ENCODE measurements around the gene RNF43.
A peak's percentile ranks its signal among the peaks of the same experiment; 100 is the strongest.

Gene RNF43

GRCh38 chr17:58417300-58418092, at the start of gene RNF43:
Gene RNF43, minus strand, starts transcription at chr17:58417534. Its CDS starts 1,957 bp downstream, at chr17:58415577.
- FAIRE-seq, result peak; percentile 55
- DNase-seq (ENCODE audit: insufficient read length, low spot score), result peak; percentile 80
- TF ChIP-seq CTCF (IDR thresholded peaks at IDR 0.05; ENCODE audit: insufficient read depth, missing control alignments), result peak; percentile 92

GRCh38 chr17:58455491-58455890, 38.2 kb upstream of the RNF43 start:
- DNase-seq (ENCODE audit: insufficient read length, low spot score), result no peak
- TF ChIP-seq CTCF (IDR thresholded peaks at IDR 0.05; ENCODE audit: insufficient read depth, missing control alignments), result no peak
- no peak for FAIRE-seq

- TF ChIP-seq CTCF (IDR thresholded peaks at IDR 0.05; ENCODE audit: insufficient read depth, missing control alignments), result no peak
- no peak for FAIRE-seq
- DNase-seq (ENCODE audit: insufficient read length, low spot score), result no peak
These were observed 35.4 kb upstream of the RNF43 start for GRCh38 chr17:58452738-58453137.

- peak; percentile 97 for TF ChIP-seq CTCF (IDR thresholded peaks at IDR 0.05; ENCODE audit: insufficient read depth, missing control alignments)
- FAIRE-seq (no peak), DNase-seq (ENCODE audit: insufficient read length, low spot score) (peak; percentile 26)
These were observed 30.0 kb upstream of the RNF43 start for GRCh38 chr17:58447039-58447975.

- FAIRE-seq (no peak), DNase-seq (ENCODE audit: insufficient read length, low spot score) (no peak)
These were observed 28.8 kb upstream of the RNF43 start for GRCh38 chr17:58446086-58446485.

GRCh38 chr17:58436805-58437239, 19.5 kb upstream of the RNF43 start:
- DNase-seq (ENCODE audit: insufficient read length, low spot score), result no peak
- no peak for TF ChIP-seq CTCF (IDR thresholded peaks at IDR 0.05; ENCODE audit: insufficient read depth, missing control alignments)
- no peak for FAIRE-seq

More at GRCh38 chr17:58446086-58446485, 28.8 kb upstream of the RNF43 start:
- no peak for TF ChIP-seq CTCF (IDR thresholded peaks at IDR 0.05; ENCODE audit: insufficient read depth, missing control alignments)
